ENCODE data around the gene STS. TPM values are rescaled to one million over a fixed set of nuclear protein-coding genes. Genes with fewer than 3 reads are reported as not detected.

The STS gene
- 10 to 100 TPM in 3 of 4 donors, 1 to 10 TPM in 1; 8.6 to 23.9 (median 14.9) TPM for total RNA-seq

DNA sequence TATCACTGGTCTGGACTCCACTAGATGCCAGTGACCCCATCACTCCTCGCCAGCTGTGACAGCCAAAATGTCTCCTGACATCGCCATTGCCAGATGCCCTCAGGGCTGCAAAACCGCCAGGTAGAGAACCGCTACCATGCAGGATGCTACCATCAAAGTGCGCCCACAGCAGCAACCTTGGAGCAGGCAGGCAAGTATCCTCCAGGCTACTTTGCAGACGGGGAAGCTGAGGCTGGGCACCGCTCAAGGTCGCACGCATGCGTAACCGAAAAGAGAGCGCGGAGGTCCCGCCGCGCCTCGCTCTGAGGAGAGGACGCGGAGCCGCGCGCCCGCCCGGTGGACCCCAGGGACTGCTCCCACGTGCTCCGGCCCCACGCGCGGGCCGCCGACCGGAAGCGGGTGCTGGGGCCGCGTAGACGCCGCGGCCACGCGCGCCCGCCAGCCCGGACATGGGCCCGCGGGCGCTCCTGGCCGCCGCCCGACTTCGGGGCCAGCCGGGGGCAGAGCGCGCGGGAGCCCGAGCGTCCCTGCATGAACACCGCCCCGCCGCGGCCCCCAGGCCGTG, at the start of gene STS:
Gene STS, plus strand, starts transcription at position 300 of the 565 bp plus-strand sequence. CDS start 105,488 bp downstream, outside the sequence.
- ATAC-seq (ENCODE audit: low FRiP score), result peak; percentile 69

GRCh38 chrX:7100022-7100421, 47.5 kb upstream of the STS start:
- DNase-seq (ENCODE audit: low spot score) (no peak), ATAC-seq (ENCODE audit: low FRiP score) (no peak)
- TF ChIP-seq CTCF (IDR thresholded peaks at IDR 0.05), result no peak

More for the DNA sequence above, at the start of gene STS:
- TF ChIP-seq CTCF (IDR thresholded peaks at IDR 0.05), result no peak
- peak; percentile 23 for DNase-seq (ENCODE audit: low spot score)

GRCh38 chrX:7102119-7102518, 45.4 kb upstream of the STS start:
- TF ChIP-seq CTCF (IDR thresholded peaks at IDR 0.05), result no peak
- ATAC-seq (ENCODE audit: low FRiP score), result no peak

DNA sequence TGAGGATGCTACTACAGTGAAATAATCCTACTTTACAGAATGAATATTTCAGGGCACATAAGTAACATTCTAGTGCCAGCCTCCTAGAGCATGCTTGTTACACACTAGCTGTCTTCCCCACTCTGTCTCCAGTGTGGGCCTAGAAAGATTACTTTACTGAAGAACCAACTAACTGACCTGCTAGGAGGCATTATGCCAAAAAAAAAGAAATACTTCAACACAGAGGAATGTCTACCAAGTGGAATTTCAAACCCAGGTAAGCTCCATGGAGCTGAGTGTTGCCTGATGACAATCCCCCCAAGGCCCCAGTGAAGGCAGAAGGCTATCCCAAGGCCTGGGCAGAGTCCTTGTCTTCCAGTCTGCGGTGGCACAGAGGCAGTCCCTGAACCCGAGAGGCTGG, 40.9 kb upstream of the STS start:
- ATAC-seq (ENCODE audit: low FRiP score) (no peak), DNase-seq (ENCODE audit: low spot score) (no peak)
- no peak for TF ChIP-seq CTCF (IDR thresholded peaks at IDR 0.05)

More at GRCh38 chrX:7102119-7102518, 45.4 kb upstream of the STS start:
- no peak for DNase-seq (ENCODE audit: low spot score)

- DNase-seq (ENCODE audit: low spot score) (no peak), ATAC-seq (ENCODE audit: low FRiP score) (no peak)
- TF ChIP-seq CTCF (IDR thresholded peaks at IDR 0.05), result no peak
Measured at GRCh38 chrX:7108030-7108429, 39.5 kb upstream of the STS start.

- TF ChIP-seq CTCF (IDR thresholded peaks at IDR 0.05), result no peak
- DNase-seq (ENCODE audit: low spot score), result no peak
- ATAC-seq (ENCODE audit: low FRiP score), result no peak
Measured at GRCh38 chrX:7109049-7109531, 38.4 kb upstream of the STS start.

All from omental fat pad (tissue), 4 donors.